K562 (cell line): ENCODE measurements around the gene TINAGL1. TPM values are rescaled to one million over a fixed set of nuclear protein-coding genes. Genes with fewer than 3 reads are reported as not detected.

Experiments used
- AFF1 ChIP-seq, 2 experiments: fragments of 450-650 bp; IDR thresholded peaks; 2 replicates each; pipeline ENCODE4 v1.6.1; 2018; ENCODE audit warnings: mild to moderate bottlenecking in 2 of 2, low read depth in 1 of 2; ENCODE audit not compliant: partially characterized antibody in 2 of 2
- ARHGAP35 ChIP-seq: fragments of 450-650 bp; IDR thresholded peaks from 2 replicates; pipeline ENCODE4 v1.6.1; 2018; ENCODE audit not compliant: partially characterized antibody
- DIDO1 ChIP-seq: fragments of 450-650 bp; IDR thresholded peaks from 2 replicates; pipeline ENCODE4 v1.6.1; 2016; ENCODE audit warnings: low read depth, missing biosample characterization, missing genetic modification characterization
- ELK3 ChIP-seq: fragments of 450-650 bp; formaldehyde crosslinking; IDR thresholded peaks from 2 replicates; pipeline ENCODE4 v1.4.0; 2020; ENCODE audit warnings: mild to moderate bottlenecking
- MIER1 ChIP-seq: fragments of 450-650 bp; IDR thresholded peaks from 2 replicates; pipeline ENCODE4 v1.6.1; 2016; ENCODE audit warnings: antibody characterized with exemption, mild to moderate bottlenecking, low read depth
- NCOA2 ChIP-seq, 2 experiments: fragments of 450-650 bp; IDR thresholded peaks; 2 replicates each; pipeline ENCODE4 v1.6.1; 2018; ENCODE audit warnings: mild to moderate bottlenecking in 2 of 2, moderate library complexity in 1 of 2; ENCODE audit not compliant: partially characterized antibody in 2 of 2
- PTRF ChIP-seq: fragments of 450-650 bp; IDR thresholded peaks from 2 replicates; pipeline ENCODE4 v1.6.1; 2016; ENCODE audit warnings: mild to moderate bottlenecking, missing genetic modification characterization, missing compliant biosample characterization
- SNIP1 ChIP-seq: fragments of 450-650 bp; IDR thresholded peaks from 2 replicates; pipeline ENCODE4 v1.7.1; 2017; ENCODE audit warnings: low read depth, mild to moderate bottlenecking
- ZNF175 ChIP-seq: fragments of 200-800 bp; sonication (Bioruptor generic); IDR thresholded peaks from 2 replicates; pipeline ENCODE4 v1.6.1; 2016; ENCODE audit warnings: low read depth, mild to moderate bottlenecking, missing genetic modification characterization, missing compliant biosample characterization
- ZNF764 ChIP-seq: fragments of 250-450 bp; sonication (Bioruptor Pico); IDR thresholded peaks from 2 replicates; pipeline ENCODE4 v1.4.0; 2020; ENCODE audit warnings: low read depth, mild to moderate bottlenecking, moderate library complexity
- polyA plus RNA-seq, 8 experiments: library from polyadenylated mRNA; depleted of rRNA in 4 of 8; stranded (reverse) in 5 of 8; unstranded in 3 of 8; fragments of >200 nt; fragmentation: Nextera tagmentation in 2 of 8; fragmentation: Illumina TruSeq in 1 of 8; extraction: Ambion mirVana in 2 of 8; extraction: Trizol in 1 of 8; gene quantifications; 2 replicates each; pipeline versions ENCODE4 v1.2.1 to v1.2.3, GENCODE V29; 2011 to 2014; ENCODE audit warnings: inconsistent platforms in 1 of 8, missing spikeins in 1 of 8
- total RNA-seq, 7 experiments: library from RNA; depleted of rRNA in 6 of 7; stranded (reverse); fragments of >200 nt in 6 of 7; fragmentation: Illumina TruSeq in 2 of 7; extraction: Trizol in 2 of 7; gene quantifications; 2 replicates each; pipeline versions ENCODE4 v1.2.1 to v1.2.3, GENCODE V29; 2011 to 2021; ENCODE audit warnings: low replicate concordance in 1 of 7
- TF ChIP-seq, protein P1 (sequence below): fragments of 200-800 bp; sonication (Bioruptor generic); IDR thresholded peaks from 2 replicates; pipeline ENCODE4 v1.6.1; 2016; ENCODE audit warnings: missing genetic modification characterization, missing compliant biosample characterization
- TF ChIP-seq, protein P2 (sequence below): fragments of 200-800 bp; sonication (Bioruptor generic); IDR thresholded peaks from 2 replicates; pipeline ENCODE4 v1.6.1; 2017; ENCODE audit warnings: missing genetic modification characterization, missing compliant biosample characterization
- TF ChIP-seq, protein P3 (sequence below): fragments of 450-650 bp; IDR thresholded peaks from one replicate; pipeline ENCODE4 v1.6.1; 2018; ENCODE audit warnings: mild to moderate bottlenecking, moderate library complexity; ENCODE audit not compliant: partially characterized antibody

Gene TINAGL1
- total and polyA plus RNA-seq, 9 of the 15 experiments (the other 6 are each of a cell fraction or from before 2014, with no cell fraction given): 0.04 to 1.2 (median 0.07) TPM; not detected in 4

GRCh38 chr1:31617916-31618746 is 41.8 kb downstream of the TINAGL1 start (continued):
- no peak for TF ChIP-seq ARHGAP35
- no peak for TF ChIP-seq ZNF175
- TF ChIP-seq NCOA2 (IDR thresholded peaks at IDR 0.05; ENCODE audit: partially characterized antibody in 2 of 2): no peak
- TF ChIP-seq DIDO1 (tag): no peak
- TF ChIP-seq SNIP1: no peak
- TF ChIP-seq ZNF764 (CRISPR knock-in tag): no peak
- no peak for TF ChIP-seq MIER1
- TF ChIP-seq, protein P1, sequence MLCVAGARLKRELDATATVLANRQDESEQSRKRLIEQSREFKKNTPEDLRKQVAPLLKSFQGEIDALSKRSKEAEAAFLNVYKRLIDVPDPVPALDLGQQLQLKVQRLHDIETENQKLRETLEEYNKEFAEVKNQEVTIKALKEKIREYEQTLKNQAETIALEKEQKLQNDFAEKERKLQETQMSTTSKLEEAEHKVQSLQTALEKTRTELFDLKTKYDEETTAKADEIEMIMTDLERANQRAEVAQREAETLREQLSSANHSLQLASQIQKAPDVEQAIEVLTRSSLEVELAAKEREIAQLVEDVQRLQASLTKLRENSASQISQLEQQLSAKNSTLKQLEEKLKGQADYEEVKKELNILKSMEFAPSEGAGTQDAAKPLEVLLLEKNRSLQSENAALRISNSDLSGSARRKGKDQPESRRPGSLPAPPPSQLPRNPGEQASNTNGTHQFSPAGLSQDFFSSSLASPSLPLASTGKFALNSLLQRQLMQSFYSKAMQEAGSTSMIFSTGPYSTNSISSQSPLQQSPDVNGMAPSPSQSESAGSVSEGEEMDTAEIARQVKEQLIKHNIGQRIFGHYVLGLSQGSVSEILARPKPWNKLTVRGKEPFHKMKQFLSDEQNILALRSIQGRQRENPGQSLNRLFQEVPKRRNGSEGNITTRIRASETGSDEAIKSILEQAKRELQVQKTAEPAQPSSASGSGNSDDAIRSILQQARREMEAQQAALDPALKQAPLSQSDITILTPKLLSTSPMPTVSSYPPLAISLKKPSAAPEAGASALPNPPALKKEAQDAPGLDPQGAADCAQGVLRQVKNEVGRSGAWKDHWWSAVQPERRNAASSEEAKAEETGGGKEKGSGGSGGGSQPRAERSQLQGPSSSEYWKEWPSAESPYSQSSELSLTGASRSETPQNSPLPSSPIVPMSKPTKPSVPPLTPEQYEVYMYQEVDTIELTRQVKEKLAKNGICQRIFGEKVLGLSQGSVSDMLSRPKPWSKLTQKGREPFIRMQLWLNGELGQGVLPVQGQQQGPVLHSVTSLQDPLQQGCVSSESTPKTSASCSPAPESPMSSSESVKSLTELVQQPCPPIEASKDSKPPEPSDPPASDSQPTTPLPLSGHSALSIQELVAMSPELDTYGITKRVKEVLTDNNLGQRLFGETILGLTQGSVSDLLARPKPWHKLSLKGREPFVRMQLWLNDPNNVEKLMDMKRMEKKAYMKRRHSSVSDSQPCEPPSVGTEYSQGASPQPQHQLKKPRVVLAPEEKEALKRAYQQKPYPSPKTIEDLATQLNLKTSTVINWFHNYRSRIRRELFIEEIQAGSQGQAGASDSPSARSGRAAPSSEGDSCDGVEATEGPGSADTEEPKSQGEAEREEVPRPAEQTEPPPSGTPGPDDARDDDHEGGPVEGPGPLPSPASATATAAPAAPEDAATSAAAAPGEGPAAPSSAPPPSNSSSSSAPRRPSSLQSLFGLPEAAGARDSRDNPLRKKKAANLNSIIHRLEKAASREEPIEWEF (CRISPR knock-in tag): no peak
- TF ChIP-seq AFF1 (IDR thresholded peaks at IDR 0.05; ENCODE audit: low read depth in 1 of 2, partially characterized antibody in 2 of 2): no peak
- TF ChIP-seq, protein P2, sequence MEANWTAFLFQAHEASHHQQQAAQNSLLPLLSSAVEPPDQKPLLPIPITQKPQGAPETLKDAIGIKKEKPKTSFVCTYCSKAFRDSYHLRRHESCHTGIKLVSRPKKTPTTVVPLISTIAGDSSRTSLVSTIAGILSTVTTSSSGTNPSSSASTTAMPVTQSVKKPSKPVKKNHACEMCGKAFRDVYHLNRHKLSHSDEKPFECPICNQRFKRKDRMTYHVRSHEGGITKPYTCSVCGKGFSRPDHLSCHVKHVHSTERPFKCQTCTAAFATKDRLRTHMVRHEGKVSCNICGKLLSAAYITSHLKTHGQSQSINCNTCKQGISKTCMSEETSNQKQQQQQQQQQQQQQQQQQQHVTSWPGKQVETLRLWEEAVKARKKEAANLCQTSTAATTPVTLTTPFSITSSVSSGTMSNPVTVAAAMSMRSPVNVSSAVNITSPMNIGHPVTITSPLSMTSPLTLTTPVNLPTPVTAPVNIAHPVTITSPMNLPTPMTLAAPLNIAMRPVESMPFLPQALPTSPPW (CRISPR knock-in tag): peak; percentile 76
- TF ChIP-seq, protein P3, sequence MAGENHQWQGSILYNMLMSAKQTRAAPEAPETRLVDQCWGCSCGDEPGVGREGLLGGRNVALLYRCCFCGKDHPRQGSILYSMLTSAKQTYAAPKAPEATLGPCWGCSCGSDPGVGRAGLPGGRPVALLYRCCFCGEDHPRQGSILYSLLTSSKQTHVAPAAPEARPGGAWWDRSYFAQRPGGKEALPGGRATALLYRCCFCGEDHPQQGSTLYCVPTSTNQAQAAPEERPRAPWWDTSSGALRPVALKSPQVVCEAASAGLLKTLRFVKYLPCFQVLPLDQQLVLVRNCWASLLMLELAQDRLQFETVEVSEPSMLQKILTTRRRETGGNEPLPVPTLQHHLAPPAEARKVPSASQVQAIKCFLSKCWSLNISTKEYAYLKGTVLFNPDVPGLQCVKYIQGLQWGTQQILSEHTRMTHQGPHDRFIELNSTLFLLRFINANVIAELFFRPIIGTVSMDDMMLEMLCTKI: no peak
- no peak for TF ChIP-seq PTRF (tag)
- TF ChIP-seq ELK3 (CRISPR knock-in tag): no peak
